ENCODE measurements around the gene MED29. TPM values are rescaled to one million over a fixed set of nuclear protein-coding genes. Genes with fewer than 3 reads are reported as not detected.

MED29 gene
- total RNA-seq, 1 donor from 2014 or later: 36.3 TPM

DNA sequence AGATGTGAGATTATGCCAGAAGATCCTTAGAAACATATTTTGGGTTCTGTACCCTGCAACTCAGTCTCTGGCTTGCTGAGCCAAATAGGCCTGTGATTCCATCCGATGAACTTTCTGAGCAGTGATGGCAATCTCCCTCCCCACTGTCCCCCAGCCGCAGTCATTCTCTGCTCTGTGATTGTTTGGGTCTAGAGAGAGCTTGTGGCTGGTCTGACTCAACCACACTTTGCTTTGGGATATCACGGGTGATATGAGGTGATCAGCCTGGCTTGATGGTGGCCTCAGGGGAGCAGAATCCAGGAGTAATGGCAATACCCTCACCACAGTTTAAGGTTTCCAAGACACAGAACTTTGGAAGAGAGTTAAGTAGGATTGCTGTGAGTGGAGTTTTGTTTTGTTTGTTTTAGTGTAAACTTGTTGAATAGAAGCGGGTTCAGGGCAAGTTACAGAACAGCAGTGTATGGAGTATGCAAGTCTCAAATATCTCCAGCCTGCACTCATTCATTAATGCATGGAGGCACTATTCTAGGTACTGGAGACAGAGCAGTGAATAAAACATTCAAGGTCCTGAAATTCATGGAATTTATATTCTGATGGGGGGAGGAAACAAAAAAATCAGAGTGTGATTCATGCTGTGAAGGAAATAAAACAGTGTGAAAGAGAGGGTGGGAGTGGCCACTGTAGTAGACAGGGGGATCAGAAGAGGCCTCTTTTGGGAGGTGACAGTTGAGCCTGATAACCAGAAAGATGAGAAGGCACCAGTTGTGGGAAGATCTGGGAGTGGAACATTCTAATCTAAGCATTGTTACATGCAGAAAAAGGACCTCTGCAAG lies 43.6 kb upstream of the MED29 start:
- no peak for DNase-seq (ENCODE audit: low spot score, unreplicated experiment)
- Mint-ChIP-seq H3K27me3 (no peaks in the 10 kb centered on the region), H3K36me3 (ENCODE audit: insufficient read depth) (peaks cover 17% of the 10 kb centered on the region), H3K4me3 (ENCODE audit: low read depth) (no peak overlapping the region), H3K4me1 (ENCODE audit: low read depth) (peaks cover 23% of the 10 kb centered on the region), H3K9me3 (ENCODE audit: low read depth) (no peaks in the 10 kb centered on the region), H3K27ac (peak overlapping the region; percentile 17)
- TF ChIP-seq, protein P1, sequence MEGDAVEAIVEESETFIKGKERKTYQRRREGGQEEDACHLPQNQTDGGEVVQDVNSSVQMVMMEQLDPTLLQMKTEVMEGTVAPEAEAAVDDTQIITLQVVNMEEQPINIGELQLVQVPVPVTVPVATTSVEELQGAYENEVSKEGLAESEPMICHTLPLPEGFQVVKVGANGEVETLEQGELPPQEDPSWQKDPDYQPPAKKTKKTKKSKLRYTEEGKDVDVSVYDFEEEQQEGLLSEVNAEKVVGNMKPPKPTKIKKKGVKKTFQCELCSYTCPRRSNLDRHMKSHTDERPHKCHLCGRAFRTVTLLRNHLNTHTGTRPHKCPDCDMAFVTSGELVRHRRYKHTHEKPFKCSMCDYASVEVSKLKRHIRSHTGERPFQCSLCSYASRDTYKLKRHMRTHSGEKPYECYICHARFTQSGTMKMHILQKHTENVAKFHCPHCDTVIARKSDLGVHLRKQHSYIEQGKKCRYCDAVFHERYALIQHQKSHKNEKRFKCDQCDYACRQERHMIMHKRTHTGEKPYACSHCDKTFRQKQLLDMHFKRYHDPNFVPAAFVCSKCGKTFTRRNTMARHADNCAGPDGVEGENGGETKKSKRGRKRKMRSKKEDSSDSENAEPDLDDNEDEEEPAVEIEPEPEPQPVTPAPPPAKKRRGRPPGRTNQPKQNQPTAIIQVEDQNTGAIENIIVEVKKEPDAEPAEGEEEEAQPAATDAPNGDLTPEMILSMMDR (IDR thresholded peaks at IDR 0.05; ENCODE audit: unreplicated experiment): no peak

DNA sequence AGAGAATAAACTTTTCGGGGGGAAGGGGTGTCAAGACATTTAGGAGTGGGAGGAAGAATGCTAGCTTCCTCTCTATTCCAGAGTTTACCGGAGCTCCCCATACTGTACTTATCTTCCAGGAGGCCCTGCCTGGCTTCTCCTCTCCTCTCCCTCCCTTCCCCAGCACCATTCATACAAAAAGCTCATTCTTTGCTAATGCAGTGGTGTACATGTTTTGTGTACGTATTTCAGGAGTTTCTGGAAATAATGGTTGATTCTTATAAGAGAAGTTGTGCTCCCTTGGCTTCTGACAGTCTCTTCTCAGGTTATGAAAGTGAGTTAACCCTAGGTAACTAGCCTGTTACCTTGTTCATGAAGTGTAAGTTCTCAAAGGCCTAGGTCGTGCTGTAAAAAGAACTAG lies 41.9 kb upstream of the MED29 start:
- peaks cover 10% of the 10 kb centered on the region for H3K4me1 Mint-ChIP-seq (ENCODE audit: low read depth)
- H3K9me3 Mint-ChIP-seq (ENCODE audit: low read depth): no peaks in the 10 kb centered on the region
- H3K4me3 Mint-ChIP-seq (ENCODE audit: low read depth): no peak overlapping the region
- no peak overlapping the region for H3K27ac Mint-ChIP-seq
- peaks cover 18% of the 10 kb centered on the region for H3K36me3 Mint-ChIP-seq (ENCODE audit: insufficient read depth)
- no peaks in the 10 kb centered on the region for H3K27me3 Mint-ChIP-seq
- no peak for DNase-seq (ENCODE audit: low spot score, unreplicated experiment)
- TF ChIP-seq, protein P1 (IDR thresholded peaks at IDR 0.05; ENCODE audit: unreplicated experiment): no peak

DNA sequence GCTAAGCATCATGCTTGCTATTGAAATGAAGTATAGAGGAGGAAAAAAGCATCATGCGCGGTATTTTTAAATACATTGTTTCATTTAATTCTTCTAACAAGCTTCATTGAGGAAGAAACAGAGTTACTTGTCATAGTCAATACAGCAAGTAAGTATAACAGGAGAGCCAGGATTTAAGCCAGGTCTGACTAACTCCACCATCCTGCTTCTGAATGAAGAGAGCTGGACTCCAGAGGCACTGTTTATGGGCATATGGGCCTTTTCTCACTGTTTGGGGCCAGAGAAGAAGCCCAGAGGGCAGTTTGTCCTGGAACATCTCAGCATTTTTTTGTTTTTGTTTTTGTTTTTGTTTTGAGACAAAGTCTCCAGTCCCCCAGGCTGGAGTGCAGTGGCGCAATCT lies 41.0 kb upstream of the MED29 start:
- Mint-ChIP-seq H3K36me3 (ENCODE audit: insufficient read depth) (peaks cover 17% of the 10 kb centered on the region), H3K9me3 (ENCODE audit: low read depth) (no peaks in the 10 kb centered on the region), H3K4me1 (ENCODE audit: low read depth) (peaks cover 5% of the 10 kb centered on the region), H3K27me3 (no peaks in the 10 kb centered on the region), H3K4me3 (ENCODE audit: low read depth) (no peak overlapping the region), H3K27ac (no peak overlapping the region)
- TF ChIP-seq, protein P1 (IDR thresholded peaks at IDR 0.05; ENCODE audit: unreplicated experiment): no peak
- DNase-seq (ENCODE audit: low spot score, unreplicated experiment): no peak

DNA sequence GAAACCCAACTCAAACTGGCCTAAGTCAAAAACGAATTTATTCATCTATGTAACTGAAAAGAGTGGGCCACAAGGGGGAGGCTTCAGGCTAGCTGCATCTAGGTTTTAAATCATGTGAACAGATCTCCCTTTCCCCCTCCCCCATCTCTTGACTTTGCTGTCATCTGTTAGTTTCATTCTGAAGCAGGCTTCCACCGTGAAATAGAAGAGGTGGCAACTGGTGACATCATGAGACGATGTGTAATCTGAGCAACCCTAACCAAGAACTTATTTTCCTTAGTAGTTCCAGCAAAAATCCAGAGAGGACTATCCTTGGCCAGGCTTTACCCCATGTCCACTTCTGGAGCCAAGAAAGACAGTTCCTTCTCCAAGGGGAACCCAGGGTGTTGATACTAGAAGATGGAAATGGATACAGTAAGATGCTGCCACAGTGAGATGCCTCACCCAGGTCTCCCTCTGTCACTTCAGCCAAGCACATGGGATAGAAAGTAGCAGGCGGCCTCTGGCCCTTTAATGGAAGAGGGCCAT lies 39.6 kb upstream of the MED29 start:
- no peak for DNase-seq (ENCODE audit: low spot score, unreplicated experiment)
- H3K4me1 Mint-ChIP-seq (ENCODE audit: low read depth): no peaks in the 10 kb centered on the region
- H3K27ac Mint-ChIP-seq: no peak overlapping the region
- no peaks in the 10 kb centered on the region for H3K9me3 Mint-ChIP-seq (ENCODE audit: low read depth)
- H3K4me3 Mint-ChIP-seq (ENCODE audit: low read depth): no peak overlapping the region
- peaks cover 23% of the 10 kb centered on the region for H3K36me3 Mint-ChIP-seq (ENCODE audit: insufficient read depth)
- no peaks in the 10 kb centered on the region for H3K27me3 Mint-ChIP-seq
- TF ChIP-seq, protein P1 (IDR thresholded peaks at IDR 0.05; ENCODE audit: unreplicated experiment): no peak

DNA sequence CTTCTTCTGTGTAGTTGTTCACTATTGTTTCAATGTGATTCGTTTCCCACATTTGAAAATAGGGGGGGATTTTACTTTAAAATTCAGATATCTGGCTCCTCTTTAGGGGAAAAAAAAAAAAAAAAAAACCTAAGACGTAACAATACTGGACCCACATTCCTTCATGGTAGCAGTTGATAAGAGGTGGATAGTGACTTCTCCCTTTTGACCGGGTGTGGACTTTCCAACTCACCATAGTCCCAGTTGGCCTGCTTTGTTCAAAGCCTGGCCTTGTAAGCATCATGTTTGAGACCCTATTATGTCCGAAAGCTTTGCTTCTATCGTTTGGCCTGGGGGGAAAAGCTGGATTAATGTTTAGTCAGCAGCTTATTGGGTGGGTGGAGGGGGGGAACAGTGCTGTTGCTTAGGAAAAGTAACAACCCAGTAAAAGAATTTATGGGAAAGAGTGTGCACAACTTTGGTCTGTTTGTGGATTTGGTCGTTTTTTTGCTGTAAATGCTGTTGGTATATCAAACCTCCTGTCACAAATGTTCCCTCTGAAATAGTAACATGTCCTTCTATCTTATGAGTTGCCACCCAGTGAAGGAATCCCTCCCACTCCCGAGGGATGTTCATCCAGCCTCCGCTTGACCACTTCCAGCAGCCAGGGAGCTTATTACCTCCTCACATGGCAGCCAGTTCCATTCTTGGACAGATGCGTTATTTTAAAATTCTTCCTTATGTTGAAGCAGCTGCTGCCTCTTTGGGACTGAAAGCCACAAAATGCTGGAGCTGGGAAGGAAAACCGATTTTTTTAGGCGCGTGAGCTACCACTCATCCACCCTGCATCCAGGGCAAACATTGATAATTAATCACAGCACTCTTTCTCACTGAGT lies 38.6 kb upstream of the MED29 start:
- Mint-ChIP-seq H3K27me3 (no peaks in the 10 kb centered on the region), H3K27ac (no peak overlapping the region), H3K9me3 (ENCODE audit: low read depth) (no peaks in the 10 kb centered on the region), H3K4me3 (ENCODE audit: low read depth) (no peak overlapping the region), H3K36me3 (ENCODE audit: insufficient read depth) (peaks cover 27% of the 10 kb centered on the region), H3K4me1 (ENCODE audit: low read depth) (no peaks in the 10 kb centered on the region)
- DNase-seq (ENCODE audit: low spot score, unreplicated experiment): no peak
- TF ChIP-seq, protein P1 (IDR thresholded peaks at IDR 0.05; ENCODE audit: unreplicated experiment): no peak

Measured in progenitor cell of endocrine pancreas (in vitro differentiated cells).